AG08396 (cell line): ENCODE data around the gene DNM3.
"Not testable (repeated sequence)": the region's sequence is repeated elsewhere in the genome, so short reads cannot be mapped to it uniquely, and the experiment has no call there.

Source experiments
- DNase-seq: peaks from one replicate; pipeline ENCODE4 v3.0.0; 2012; ENCODE audit warnings: low spot score, mixed read lengths

Gene DNM3

GRCh38 chr1:171841050-171841910 lies at the start of gene DNM3:
Gene DNM3, plus strand, starts transcription at chr1:171841498. Its CDS starts 159 bp downstream, at chr1:171841657.
- peak; percentile 95 for DNase-seq

DNA sequence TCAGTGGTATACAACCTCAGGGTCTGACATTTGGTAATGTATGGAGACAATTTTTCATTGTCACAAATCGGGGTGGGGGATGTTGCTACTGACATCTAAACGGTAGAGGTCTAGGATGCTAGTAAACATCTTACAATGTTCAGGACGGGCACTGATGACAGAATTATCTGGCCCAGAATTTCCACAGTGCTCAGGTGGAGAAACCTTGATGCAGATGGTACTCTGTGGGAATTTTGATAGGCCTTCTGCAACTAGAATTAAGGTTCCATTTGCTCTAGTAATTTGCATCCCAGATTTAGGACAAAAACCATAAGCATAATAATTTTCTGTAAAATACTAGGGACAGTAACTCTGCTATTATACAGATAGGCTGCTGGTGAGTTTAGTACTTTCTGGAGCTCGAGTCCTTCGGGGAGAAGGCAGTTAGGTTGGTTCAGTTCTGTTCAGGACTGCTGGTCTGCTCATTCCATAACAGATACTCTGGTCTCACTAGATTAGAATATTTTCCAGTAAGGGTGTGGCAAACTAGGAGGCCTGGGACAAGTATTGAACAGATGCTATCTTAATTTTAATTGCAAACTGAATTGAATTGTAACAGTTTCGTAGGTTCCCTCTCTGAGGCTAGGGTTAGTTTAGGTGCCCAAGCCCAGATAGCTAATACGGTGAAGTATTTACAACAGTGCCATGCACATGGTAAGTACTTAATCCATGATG lies 48.5 kb upstream of the DNM3 start:
- DNase-seq: no peak

DNA sequence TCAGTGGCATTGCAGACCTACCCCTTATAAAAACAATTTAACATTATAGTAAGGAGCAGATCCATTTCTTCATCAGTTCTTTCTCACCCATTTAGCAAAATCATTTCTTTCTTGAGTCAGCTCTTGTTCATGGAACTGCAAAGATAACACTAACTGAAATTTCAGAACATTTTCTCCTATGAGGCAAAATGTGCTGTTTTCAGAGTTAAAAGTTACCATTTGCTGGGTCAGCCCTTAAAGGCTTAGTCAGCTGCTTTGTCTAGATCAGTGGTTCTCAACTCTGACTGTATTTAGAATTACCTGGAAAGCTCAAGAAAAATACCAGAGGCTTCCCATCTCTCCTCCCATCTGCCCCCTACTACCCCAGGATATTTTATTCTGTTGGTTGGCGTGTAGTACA lies 47.7 kb upstream of the DNM3 start:
- no peak for DNase-seq

DNA sequence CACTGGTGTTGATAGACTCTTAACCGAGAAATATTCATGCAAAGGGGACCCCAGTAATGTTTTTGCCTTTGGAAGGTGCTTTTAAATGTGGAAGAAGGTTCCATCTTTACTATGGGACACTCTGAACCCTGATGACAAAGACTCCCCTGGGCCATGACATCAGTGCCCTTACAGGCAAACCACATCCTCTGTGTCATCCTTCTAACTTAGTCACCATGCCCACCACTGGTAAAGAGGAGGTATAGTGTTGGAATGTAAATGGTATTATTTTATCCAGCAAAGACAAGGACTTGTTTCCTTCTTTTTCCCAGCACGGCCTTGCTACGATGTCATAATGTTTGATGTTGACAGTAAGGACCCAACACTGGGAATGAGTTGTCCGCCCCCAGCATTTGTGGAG lies 47.2 kb upstream of the DNM3 start:
- DNase-seq: peak; percentile 52

GRCh38 chr1:171796592-171796991 lies 44.7 kb upstream of the DNM3 start:
- no peak for DNase-seq

DNA sequence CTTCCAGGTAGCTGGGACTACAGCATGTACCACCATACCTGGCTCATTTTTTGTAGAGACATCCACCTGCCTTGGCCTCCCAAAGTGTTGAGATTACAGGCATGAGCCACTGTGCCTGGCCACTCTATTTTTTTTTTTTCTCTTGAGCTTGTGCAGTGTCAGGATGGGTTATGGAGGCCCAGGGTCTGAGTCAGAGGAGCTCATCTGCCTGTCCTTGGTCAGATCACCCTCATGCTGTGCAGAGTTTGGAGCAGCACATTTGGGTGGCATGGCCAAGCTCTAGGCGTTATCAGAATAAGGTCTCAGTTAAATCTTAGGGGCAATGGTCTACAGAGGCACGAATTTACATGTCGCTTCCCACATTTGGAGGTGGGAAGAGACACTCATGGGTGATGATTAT lies 43.0 kb upstream of the DNM3 start:
- DNase-seq: no peak

- DNase-seq: no peak
Measured at GRCh38 chr1:171798765-171799164, 42.5 kb upstream of the DNM3 start.

DNA sequence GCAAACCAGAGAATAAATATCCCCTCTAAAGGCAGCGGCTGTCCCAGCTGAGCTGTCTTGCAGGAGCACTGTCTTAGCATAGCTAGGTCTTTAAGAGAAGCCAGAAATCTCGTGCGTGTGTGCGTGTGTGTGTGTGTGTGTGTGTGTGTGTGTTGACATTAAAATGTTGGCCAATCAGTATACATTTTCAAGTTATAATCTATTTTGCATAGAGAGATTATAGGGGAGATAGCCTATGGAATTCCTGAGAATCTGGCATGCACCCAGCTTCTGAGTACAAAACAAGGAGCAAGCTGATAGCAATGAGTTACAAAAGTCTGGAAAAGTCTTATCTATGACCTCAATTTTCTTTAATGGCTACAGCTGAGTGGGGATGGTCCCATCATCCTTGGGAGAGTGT lies 42.1 kb upstream of the DNM3 start:
- DNase-seq: no peak

- DNase-seq: not testable (repeated sequence)
Measured at GRCh38 chr1:171799698-171800097, 41.6 kb upstream of the DNM3 start.

- no peak for DNase-seq
Measured at GRCh38 chr1:171800342-171800741, 41.0 kb upstream of the DNM3 start.

DNA sequence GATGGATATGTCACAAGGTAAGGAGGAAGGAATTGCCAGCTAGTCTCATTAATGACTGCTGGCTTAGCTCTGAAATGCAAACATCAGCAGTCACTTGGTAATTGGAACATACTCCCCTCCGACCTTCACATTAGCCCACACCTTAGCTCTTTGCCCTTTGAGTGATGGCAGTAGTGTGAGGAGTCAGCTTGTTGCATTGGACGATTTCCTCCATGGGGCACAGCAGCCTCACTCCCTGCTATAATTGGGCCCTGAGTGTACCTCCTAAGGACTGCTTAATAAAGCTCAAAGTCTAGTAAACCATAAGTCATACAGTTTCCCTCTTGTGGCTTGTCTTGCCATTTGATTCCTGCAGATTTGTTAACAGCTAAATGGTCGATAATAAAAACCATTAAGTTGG lies 40.4 kb upstream of the DNM3 start:
- no peak for DNase-seq

DNA sequence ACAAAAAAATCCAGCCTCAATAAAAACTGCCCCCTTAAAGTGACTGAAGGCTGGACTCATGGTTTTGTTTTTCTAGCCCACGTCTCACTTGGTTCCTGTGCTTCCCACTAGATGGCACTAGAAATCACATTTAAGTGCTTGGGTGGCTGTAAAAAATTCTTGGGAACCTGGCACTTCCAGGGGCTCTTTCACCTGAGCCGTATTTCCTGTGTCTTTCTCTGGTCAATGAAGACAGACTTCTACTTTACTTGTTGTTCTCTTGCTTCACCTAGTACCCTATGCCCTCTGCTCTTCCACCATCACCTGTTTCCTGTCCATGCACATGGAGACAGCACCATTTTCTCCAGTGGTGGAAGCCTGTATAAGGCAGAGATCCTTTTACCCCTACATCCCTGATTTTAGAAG lies 39.8 kb upstream of the DNM3 start:
- DNase-seq: peak; percentile 46

DNA sequence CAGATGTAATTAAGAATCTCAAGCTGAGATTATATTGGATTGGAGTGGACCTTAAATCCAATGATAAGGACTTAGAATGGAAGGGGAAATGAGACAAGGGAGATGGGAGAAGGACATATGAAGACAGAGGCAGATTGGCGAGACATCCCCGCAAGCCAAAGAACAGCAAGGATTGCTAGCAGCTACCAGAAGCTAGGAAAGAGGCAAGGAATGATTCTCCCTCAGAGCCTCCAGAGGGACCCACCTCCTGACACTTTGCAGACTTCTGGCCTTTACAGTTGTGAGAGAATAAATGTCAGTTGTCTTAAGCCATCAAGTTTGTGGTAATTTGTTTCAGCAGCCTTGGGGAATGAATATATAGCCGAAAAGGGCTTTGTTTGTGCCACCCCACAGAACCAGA lies 39.1 kb upstream of the DNM3 start:
- DNase-seq: no peak

DNA sequence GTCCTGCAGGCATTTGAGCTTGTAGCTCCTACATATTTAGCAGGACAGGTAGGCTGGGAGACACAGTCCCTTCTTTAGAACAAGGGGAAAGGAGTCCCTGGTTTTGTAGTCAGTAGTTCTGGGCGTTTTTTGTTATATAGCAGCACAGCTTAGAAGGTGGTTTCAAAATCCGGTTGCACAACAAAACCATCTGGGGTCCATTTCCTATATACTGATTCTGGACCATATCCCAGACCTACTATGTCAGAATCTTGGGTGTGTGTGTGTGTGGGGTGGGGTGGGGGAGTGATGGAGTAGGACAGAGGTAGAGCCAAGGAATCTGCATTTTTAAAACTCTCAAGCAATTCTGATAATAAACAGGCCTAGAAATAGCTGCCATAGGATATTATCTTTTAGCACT lies 38.3 kb upstream of the DNM3 start:
- no peak for DNase-seq

DNA sequence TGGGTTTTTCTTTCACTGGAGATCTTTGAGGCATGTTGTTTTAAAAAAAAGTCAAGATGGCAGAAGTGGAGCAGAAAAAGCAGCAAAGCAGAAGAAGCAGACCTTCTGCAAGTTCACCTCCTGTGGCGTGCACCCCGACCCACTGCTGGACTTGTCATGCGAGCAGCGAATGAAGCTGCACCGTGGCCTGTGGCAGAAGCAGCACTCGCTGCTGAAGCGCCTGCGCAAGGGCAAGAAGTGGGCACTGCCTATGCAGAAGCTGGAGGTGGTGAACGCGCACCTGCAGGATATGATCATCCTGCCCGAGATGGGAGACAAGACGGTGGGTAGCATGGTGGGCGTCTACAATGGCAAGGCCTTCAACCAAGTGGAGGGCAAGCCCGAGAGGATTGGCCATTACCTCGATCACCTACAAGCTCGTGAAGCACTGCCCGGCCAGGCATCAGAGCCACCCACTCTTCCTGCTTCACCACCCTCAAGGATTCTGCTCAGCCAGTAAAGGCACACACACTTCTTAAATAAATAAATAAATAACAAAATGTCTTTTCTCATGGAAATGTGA lies 37.8 kb upstream of the DNM3 start:
- no peak for DNase-seq

- peak; percentile 27 for DNase-seq
Measured at GRCh38 chr1:171805395-171806115, 35.7 kb upstream of the DNM3 start.

DNA sequence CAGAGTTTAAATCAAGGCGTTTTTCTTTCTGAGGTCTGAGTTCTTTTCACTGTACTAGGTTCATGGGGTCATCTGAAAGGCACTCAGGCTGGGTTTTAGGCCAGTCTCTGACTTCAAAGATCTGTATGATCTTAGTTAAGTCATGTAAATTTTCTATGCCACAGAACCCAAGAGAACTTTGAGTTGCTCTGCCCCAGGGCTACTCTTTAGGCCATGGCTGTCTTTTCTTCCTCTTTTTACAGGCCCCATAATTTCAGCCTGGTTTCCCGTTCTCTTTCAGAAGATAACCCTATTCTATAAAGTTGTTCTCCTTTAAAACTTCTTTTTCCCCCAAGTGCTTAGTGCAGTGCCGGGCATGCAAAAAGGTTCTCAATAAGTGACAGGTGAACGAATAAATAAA lies 33.7 kb upstream of the DNM3 start:
- DNase-seq: no peak

GRCh38 chr1:171809834-171810233 lies 31.5 kb upstream of the DNM3 start:
- DNase-seq: no peak

GRCh38 chr1:171811672-171812071 lies 29.6 kb upstream of the DNM3 start:
- no peak for DNase-seq

- DNase-seq: peak; percentile 17
Measured at GRCh38 chr1:171814692-171815091, 26.6 kb upstream of the DNM3 start.

DNA sequence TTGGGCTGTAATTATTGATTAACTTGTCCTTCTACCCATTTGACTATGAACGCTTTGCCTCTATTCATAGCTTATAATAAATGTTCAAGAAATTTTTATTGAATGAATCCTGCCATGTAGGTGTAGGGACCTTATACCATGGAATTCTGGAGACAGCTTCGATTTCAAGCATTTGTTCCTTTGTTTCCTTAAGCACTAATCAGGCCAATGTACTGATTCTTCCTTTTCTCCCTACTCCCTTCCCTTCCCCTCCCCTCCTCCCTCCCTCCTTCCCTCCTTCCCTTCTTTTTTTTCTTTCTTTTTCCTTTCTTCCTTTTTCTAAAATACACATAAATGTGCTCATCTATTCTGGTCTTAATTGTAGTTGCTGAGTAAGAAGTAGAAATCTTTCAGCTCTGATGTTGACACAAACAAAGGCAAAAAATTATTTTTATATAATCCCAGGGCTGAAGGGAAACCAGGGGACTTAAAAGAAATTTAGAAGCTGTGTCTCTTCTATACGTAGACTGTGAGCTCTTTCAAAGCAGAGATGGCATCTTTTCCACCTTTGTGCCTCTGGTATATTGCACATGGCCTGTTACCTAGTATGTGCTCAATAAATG lies 24.9 kb upstream of the DNM3 start:
- no peak for DNase-seq
